Measurements from ENCODE around the gene SP3. TPM values are rescaled to one million over a fixed set of nuclear protein-coding genes. Genes with fewer than 3 reads are reported as not detected.
A peak's percentile ranks its signal among the peaks of the same experiment; 100 is the strongest.

SP3 gene
- total and polyA plus RNA-seq, 4 donors, result 14.5 to 183 (median 55.2) TPM

GRCh38 chr2:173961346-173961705 is 3.8 kb downstream of the SP3 start:
- H3K4me1 ChIP-seq (ENCODE audit: control insufficient read depth in 5 of 5, insufficient read depth in 5 of 5, low read length in 5 of 5), result peaks cover 0 to 35% (median 8%) of the 10 kb centered on the region in 5 donors
- no peak for ATAC-seq (ENCODE audit: insufficient read depth, low FRiP score)
- H3K27ac ChIP-seq (ENCODE audit: low read depth in 1 of 2, low read length in 1 of 2), result no peak overlapping the region

GRCh38 chr2:173959909-173960308 is 5.3 kb downstream of the SP3 start:
- ATAC-seq (ENCODE audit: insufficient read depth, low FRiP score), result no peak
- Histone ChIP-seq H3K36me3 (ENCODE audit: control insufficient read depth in 4 of 4, insufficient read depth in 4 of 4, low read length in 4 of 4) (peaks cover 2 to 21% (median 13%) of the 10 kb centered on the region in 4 donors), H3K9ac (ENCODE audit: insufficient read depth in 1 of 2, low read length in 2 of 2) (no peak overlapping the region), H3K4me1 (ENCODE audit: control insufficient read depth in 5 of 5, insufficient read depth in 5 of 5, low read length in 5 of 5) (peaks cover 0 to 31% (median 7%) of the 10 kb centered on the region in 5 donors), H3K9me3 (ENCODE audit: control insufficient read depth in 4 of 4, insufficient read depth in 3 of 4, low read length in 3 of 4) (peaks cover 0 to 3% (median under 1%) of the 10 kb centered on the region in 4 donors), H3K27ac (ENCODE audit: low read depth in 1 of 2, low read length in 1 of 2) (no peak overlapping the region), H3K27me3 (ENCODE audit: control insufficient read depth in 3 of 3, insufficient read depth in 3 of 3, low read length in 2 of 3) (no peaks in the 10 kb centered on the region), H3K4me3 (no peak overlapping the region)
- WGBS, 2 donors, result 82 to 86% methylated on average over 7 of the region's 7 CpGs
- TF ChIP-seq, protein P1, sequence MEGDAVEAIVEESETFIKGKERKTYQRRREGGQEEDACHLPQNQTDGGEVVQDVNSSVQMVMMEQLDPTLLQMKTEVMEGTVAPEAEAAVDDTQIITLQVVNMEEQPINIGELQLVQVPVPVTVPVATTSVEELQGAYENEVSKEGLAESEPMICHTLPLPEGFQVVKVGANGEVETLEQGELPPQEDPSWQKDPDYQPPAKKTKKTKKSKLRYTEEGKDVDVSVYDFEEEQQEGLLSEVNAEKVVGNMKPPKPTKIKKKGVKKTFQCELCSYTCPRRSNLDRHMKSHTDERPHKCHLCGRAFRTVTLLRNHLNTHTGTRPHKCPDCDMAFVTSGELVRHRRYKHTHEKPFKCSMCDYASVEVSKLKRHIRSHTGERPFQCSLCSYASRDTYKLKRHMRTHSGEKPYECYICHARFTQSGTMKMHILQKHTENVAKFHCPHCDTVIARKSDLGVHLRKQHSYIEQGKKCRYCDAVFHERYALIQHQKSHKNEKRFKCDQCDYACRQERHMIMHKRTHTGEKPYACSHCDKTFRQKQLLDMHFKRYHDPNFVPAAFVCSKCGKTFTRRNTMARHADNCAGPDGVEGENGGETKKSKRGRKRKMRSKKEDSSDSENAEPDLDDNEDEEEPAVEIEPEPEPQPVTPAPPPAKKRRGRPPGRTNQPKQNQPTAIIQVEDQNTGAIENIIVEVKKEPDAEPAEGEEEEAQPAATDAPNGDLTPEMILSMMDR (IDR thresholded peaks at IDR 0.05; ENCODE audit: control extremely low read depth, extremely low read depth), result no peak
- no peak for DNase-seq

More at GRCh38 chr2:173961346-173961705, 3.8 kb downstream of the SP3 start:
- H3K36me3 ChIP-seq (ENCODE audit: control insufficient read depth in 4 of 4, insufficient read depth in 4 of 4, low read length in 4 of 4), result peaks cover 0 to 11% (median 5%) of the 10 kb centered on the region in 4 donors
- no peak overlapping the region for H3K4me3 ChIP-seq
- no peak overlapping the region for H3K9ac ChIP-seq (ENCODE audit: insufficient read depth in 1 of 2, low read length in 2 of 2)
- DNase-seq, result peak in 1 of 3 donors; percentile 15
- H3K27me3 ChIP-seq (ENCODE audit: control insufficient read depth in 3 of 3, insufficient read depth in 3 of 3, low read length in 2 of 3), result no peaks in the 10 kb centered on the region
- 93% methylated on average over 1 of the region's 1 CpG for WGBS, 2 donors
- peaks cover 0 to 3% (median under 1%) of the 10 kb centered on the region in 4 donors for H3K9me3 ChIP-seq (ENCODE audit: control insufficient read depth in 4 of 4, insufficient read depth in 3 of 4, low read length in 3 of 4)
- TF ChIP-seq, protein P1 (IDR thresholded peaks at IDR 0.05; ENCODE audit: control extremely low read depth, extremely low read depth), result no peak

GRCh38 chr2:173959358-173959884 is 5.8 kb downstream of the SP3 start:
- no peak overlapping the region for H3K9ac ChIP-seq (ENCODE audit: insufficient read depth in 1 of 2, low read length in 2 of 2)
- 83 to 87% methylated on average over 16 of the region's 16 CpGs for WGBS, 2 donors
- peaks cover 0 to 31% (median 7%) of the 10 kb centered on the region in 5 donors for H3K4me1 ChIP-seq (ENCODE audit: control insufficient read depth in 5 of 5, insufficient read depth in 5 of 5, low read length in 5 of 5)
- no peak for ATAC-seq (ENCODE audit: insufficient read depth, low FRiP score)
- H3K4me3 ChIP-seq, result no peak overlapping the region
- H3K27me3 ChIP-seq (ENCODE audit: control insufficient read depth in 3 of 3, insufficient read depth in 3 of 3, low read length in 2 of 3), result no peaks in the 10 kb centered on the region
- peaks cover 0 to 3% (median under 1%) of the 10 kb centered on the region in 4 donors for H3K9me3 ChIP-seq (ENCODE audit: control insufficient read depth in 4 of 4, insufficient read depth in 3 of 4, low read length in 3 of 4)
- DNase-seq, result no peak
- TF ChIP-seq, protein P1 (IDR thresholded peaks at IDR 0.05; ENCODE audit: control extremely low read depth, extremely low read depth), result no peak
- H3K36me3 ChIP-seq (ENCODE audit: control insufficient read depth in 4 of 4, insufficient read depth in 4 of 4, low read length in 4 of 4), result peaks cover 4 to 26% (median 17%) of the 10 kb centered on the region in 4 donors
- no peak overlapping the region for H3K27ac ChIP-seq (ENCODE audit: low read depth in 1 of 2, low read length in 1 of 2)
